ENCODE measurements around the gene TRAF4.

TRAF4 gene

DNA sequence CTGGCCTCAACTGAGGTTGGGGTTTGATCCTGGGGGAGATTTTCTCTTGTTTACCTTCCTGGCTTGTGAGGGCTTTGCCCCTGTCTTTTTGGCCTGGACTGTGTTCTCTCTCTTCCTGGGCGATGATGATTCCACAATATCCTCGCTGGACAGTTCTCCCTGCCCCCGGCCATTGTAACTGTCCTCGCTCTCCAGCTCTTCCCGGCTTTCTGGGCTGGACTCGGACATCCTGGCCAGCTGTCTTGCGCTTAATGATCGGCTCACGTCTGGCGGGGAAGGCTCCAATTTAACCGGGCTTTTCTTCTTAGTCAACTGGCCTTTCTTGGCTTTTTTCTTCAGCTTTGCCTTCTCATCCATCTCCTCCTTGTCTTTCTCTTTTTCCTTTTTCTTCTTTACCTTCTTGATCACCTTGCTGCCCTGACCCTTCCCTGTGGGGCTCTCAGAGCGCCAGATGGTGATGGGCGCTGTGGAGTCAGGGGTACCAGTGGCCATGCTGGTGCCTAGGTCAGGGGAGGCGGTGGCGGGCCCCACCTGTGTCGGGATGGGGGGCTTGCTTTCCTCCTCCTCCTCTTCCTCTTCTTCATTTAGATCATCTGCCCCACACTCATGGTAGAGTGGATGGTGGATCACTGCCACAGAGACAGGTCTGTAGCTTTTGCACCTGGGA, 40.1 kb upstream of the TRAF4 start:
- DNase-seq (ENCODE audit: low spot score) = no peak
- TF ChIP-seq, protein P1, sequence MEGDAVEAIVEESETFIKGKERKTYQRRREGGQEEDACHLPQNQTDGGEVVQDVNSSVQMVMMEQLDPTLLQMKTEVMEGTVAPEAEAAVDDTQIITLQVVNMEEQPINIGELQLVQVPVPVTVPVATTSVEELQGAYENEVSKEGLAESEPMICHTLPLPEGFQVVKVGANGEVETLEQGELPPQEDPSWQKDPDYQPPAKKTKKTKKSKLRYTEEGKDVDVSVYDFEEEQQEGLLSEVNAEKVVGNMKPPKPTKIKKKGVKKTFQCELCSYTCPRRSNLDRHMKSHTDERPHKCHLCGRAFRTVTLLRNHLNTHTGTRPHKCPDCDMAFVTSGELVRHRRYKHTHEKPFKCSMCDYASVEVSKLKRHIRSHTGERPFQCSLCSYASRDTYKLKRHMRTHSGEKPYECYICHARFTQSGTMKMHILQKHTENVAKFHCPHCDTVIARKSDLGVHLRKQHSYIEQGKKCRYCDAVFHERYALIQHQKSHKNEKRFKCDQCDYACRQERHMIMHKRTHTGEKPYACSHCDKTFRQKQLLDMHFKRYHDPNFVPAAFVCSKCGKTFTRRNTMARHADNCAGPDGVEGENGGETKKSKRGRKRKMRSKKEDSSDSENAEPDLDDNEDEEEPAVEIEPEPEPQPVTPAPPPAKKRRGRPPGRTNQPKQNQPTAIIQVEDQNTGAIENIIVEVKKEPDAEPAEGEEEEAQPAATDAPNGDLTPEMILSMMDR (IDR thresholded peaks at IDR 0.05; ENCODE audit: extremely low read depth, insufficient read depth, missing control alignments) = no peak
- in situ Hi-C loops (cut with MboI; ENCODE audit: low pct_unique_long_range_greater_than_20kb, low sequenced_read_pairs, unreplicated experiment) = no loop called here

DNA sequence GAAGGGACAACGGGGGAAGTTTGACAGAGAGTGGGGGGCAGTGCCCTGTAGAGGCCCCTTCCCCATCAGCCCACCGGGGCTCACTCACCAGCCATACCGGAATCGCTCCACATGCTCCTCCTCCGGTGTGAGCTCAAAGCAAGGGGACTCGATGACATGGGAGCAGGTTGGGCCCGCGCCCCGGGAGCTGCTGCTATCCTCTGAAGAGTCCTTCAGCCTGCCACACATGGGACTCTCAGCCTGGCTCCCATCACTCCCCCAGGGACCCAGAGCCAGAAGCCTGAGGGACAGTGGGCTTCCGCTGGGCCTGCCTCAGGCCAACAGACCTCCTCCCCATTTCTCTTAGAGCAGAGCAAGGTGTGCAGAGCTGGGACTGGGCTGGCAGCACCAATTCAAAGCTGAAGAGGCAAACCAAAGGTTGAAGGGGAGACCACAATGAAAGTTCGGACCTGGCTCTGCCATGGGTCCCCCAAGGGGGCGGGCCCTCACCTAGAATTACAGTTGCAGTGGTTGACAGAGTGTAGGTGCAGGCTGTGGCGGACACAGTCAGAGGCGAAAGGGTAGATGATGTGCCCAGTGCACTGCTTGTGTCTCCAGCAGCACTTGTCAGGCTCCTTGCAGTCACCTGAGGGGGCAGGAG, 39.5 kb upstream of the TRAF4 start:
- TF ChIP-seq, protein P1 (IDR thresholded peaks at IDR 0.05; ENCODE audit: extremely low read depth, insufficient read depth, missing control alignments) = no peak
- no peak for DNase-seq (ENCODE audit: low spot score)
- in situ Hi-C loops (cut with MboI; ENCODE audit: low pct_unique_long_range_greater_than_20kb, low sequenced_read_pairs, unreplicated experiment) = no loop called here

DNA sequence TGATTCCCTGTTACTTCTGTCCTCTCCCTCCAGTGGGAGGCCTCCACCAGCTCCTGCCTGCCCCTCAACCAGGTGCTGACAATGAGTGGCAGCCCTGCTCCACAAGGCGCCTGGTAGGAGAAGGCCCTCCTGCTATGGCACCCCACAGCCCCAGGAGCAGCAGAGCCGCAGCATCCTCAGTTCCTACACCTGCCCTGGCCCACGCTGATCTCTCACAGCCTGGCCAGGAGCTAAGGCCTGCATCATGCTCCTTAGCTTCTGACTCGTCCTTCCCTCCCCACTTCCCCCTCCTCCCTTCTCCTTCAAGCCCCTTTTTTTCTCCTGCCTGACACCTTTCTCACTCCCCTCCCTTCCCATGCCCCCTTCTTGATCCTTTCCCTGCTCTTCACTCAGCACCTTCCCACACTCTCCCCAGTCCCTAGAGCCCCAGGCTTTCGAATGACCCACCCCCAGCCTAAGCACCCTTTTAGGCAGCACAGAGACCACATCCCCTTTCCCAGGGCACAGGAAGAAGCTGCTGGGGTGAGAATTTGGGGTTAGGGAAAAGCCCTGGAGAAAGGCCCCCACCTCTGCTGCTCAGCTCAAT, 38.6 kb upstream of the TRAF4 start:
- in situ Hi-C loops (cut with MboI; ENCODE audit: low pct_unique_long_range_greater_than_20kb, low sequenced_read_pairs, unreplicated experiment) = no loop called here
- no peak for DNase-seq (ENCODE audit: low spot score)
- TF ChIP-seq, protein P1 (IDR thresholded peaks at IDR 0.05; ENCODE audit: extremely low read depth, insufficient read depth, missing control alignments) = no peak

DNA sequence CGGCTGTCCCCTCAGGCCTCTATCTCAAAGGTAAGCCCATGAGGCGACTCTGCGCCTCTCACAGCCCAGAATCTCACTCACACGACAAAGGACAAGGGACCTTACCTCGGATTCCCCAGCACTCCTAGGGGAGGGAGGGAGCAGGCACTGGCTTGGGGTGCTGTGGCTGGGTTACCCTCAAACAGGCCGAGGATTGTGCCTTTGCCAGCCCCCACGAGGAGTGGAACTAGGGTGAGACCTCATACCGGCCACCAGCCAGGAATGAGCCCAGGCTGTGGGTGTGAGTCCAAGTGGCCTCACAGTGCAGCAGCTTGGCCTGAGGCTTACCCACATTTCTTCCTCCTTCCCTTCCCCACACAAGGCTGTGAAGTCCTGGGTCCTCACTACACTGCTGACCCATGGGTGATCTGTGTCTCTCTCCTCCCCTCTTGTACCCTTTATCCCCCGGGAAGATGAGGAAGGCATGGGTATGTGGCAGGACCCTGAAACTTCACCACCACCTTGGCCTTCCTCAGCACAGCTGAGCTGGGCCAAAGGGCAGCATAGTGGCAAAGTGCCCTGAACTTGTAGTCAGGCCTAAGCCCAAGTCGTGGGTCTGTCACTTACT, 38.0 kb upstream of the TRAF4 start:
- DNase-seq (ENCODE audit: low spot score) = no peak
- in situ Hi-C loops (cut with MboI; ENCODE audit: low pct_unique_long_range_greater_than_20kb, low sequenced_read_pairs, unreplicated experiment) = no loop called here
- TF ChIP-seq, protein P1 (IDR thresholded peaks at IDR 0.05; ENCODE audit: extremely low read depth, insufficient read depth, missing control alignments) = no peak

DNA sequence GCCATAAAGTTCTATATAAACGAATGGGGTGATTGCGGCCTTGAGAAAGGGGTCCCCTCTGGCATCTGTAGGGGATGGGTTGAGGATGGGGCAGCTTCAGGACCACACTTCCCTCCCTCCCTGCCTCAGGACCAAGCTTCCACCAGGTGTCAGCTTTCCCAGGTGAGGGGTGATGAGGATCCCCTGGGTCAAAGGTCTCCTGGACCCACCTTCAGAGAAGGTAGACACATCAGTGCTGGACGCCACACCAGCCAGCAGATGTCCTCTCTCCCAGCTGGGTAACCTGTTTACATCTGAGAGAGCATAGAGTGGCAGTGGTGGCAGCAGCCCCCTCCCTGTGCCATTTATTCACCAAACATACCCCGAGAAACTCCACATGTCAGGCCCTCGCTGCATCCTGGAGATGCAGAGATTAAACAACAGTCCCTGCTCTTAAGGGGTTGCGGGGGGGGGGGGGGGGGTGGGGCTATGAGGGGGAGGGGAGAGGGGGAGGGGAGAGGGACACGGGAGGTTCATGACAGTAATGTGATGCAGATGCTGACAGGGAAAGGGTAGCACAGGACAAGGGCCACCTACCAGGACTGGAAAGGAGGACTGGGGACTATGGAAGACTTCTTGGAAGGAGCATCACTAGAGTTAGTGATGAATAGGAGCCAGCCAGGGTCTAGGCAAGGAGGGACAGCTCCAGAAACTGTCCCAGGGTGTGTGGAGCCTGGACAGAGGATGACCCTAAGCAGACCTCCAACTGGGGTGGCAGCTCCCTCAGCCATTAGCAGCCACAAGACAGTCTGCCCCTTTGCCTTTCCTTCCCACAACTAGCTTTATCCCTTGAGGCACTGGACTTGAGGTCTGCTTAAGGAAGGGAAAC, 37.1 kb upstream of the TRAF4 start:
- TF ChIP-seq, protein P1 (IDR thresholded peaks at IDR 0.05; ENCODE audit: extremely low read depth, insufficient read depth, missing control alignments) = no peak
- in situ Hi-C loops (cut with MboI; ENCODE audit: low pct_unique_long_range_greater_than_20kb, low sequenced_read_pairs, unreplicated experiment) = no loop called here
- DNase-seq (ENCODE audit: low spot score) = no peak

DNA sequence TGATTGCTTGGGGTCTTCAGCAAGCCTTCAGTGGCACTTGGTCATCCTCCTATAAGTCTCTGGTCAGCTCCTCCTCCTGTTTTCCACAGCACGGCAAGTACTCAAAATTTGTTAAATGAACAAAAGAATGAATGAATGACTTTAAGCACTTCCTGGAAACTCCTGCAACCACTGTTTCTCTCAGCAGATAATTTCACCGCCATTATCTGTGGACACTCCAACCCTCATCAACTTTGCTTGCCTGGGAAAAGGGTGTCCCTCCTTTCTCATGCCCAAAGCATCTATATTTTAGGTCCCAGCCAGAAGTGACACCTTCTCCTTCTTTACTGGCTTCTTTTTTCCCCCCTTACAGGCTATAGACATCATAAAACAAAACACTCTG, 36.5 kb upstream of the TRAF4 start:
- TF ChIP-seq, protein P1 (IDR thresholded peaks at IDR 0.05; ENCODE audit: extremely low read depth, insufficient read depth, missing control alignments) = no peak
- DNase-seq (ENCODE audit: low spot score) = no peak
- in situ Hi-C loops (cut with MboI; ENCODE audit: low pct_unique_long_range_greater_than_20kb, low sequenced_read_pairs, unreplicated experiment) = no loop called here
